ENCODE measurements around the gene TIMM22. TPM values are rescaled to one million over a fixed set of nuclear protein-coding genes. Genes with fewer than 3 reads are reported as not detected.
A peak's percentile ranks its signal among the peaks of the same experiment; 100 is the strongest.
"Not testable (repeated sequence)": the region's sequence is repeated elsewhere in the genome, so short reads cannot be mapped to it uniquely, and the experiment has no call there.

Gene TIMM22
- polyA plus RNA-seq, 2 of the 4 experiments (the other 2 are of a cell fraction), result 15.8 to 21.3 TPM

DNA sequence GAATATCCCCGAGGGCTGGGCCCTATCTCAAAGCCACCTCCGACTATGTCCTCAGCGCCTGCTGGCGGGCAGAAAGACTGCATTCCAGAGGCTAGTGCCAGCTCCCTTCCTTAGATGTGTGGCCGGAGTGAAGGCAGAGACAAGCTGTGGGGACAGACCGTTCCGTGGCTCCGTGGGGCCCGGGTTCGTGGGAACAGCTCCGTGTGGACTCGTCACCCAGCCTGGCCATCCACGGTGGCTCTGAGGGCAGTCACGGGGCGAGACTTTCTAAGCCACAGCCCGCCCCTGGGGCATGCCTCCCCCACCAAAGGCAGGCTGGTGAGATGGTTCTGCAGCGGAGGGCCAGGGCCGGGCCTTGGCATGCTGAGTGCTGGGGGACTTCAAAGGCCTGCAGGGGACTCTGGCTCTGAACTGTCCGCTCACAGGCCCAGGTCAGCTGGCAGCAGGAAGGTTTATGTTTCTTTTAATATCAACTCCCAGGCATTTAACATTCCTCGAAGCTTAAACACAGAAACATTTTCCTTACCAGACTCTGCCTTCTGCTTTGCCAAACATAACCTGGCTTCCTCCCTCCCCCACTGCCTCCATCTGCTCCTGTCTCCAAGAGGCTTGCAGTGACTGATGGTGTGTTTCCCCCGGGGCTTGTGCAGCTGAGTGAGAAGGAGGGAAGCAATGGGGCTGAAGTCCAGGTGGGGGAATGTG, 50.4 kb downstream of the TIMM22 start (continued):
- TF ChIP-seq CTCF (IDR thresholded peaks at IDR 0.05) (no peak), HEYL (CRISPR knock-in tag; IDR thresholded peaks at IDR 0.05) (no peak), HDAC2 (IDR thresholded peaks at IDR 0.05) (no peak), BHLHE40 (IDR thresholded peaks at IDR 0.05; ENCODE audit: low read depth, low read length) (no peak), BCL3 (IDR thresholded peaks at IDR 0.05) (no peak), ZSCAN20 (CRISPR knock-in tag; IDR thresholded peaks at IDR 0.05) (no peak)

- CTCF ChIA-PET, result interaction anchor here (0.7 to 5.7 kb wide), 5 partner anchors 8 to 99 kb away, joined by 3 to 51 read pairs (median 3); no protein-coding TSS in a partner anchor
- DNase-seq (ENCODE audit: low read depth in 1 of 2, low spot score in 1 of 2) (no peak), ATAC-seq (peak in 1 of 2 experiments; percentile 14; a peak in 3 of 6 replicates), FAIRE-seq (no peak)
- no peaks in the 10 kb centered on the region for H3K4me1 ChIP-seq
- WGBS (ENCODE audit: missing lambda C conversion rate), result 94% methylated on average over 19 of the region's 20 CpGs
- TF ChIP-seq FOXS1 (CRISPR knock-in tag; IDR thresholded peaks at IDR 0.05) (no peak), HES2 (IDR thresholded peaks at IDR 0.05) (no peak), ZNF302 (CRISPR knock-in tag; IDR thresholded peaks at IDR 0.05) (no peak), MAFK (IDR thresholded peaks at IDR 0.05; ENCODE audit: partially characterized antibody) (no peak), RAD21 (conservative IDR thresholded peaks at IDR 0.05 in 1 of 2, IDR thresholded peaks at IDR 0.05 in 1 of 2) (no peak), TFCP2L1 (CRISPR knock-in tag; IDR thresholded peaks at IDR 0.05) (no peak), ESRRA (IDR thresholded peaks at IDR 0.05; ENCODE audit: borderline replicate concordance, low read length) (no peak), GATA3 (IDR thresholded peaks at IDR 0.05; ENCODE audit: borderline replicate concordance) (no peak), EP300 (IDR thresholded peaks at IDR 0.05) (no peak), SMC3 (IDR thresholded peaks at IDR 0.05) (no peak), PHF8 (IDR thresholded peaks at IDR 0.05; ENCODE audit: borderline replicate concordance, low read depth) (no peak), RARB (CRISPR knock-in tag; IDR thresholded peaks at IDR 0.05) (no peak), NPAS2 (CRISPR knock-in tag; IDR thresholded peaks at IDR 0.05; ENCODE audit: borderline replicate concordance) (no peak), TP53 (CRISPR knock-in tag; IDR thresholded peaks at IDR 0.05) (no peak), CEBPB (IDR thresholded peaks at IDR 0.05) (no peak), CBX8 (IDR thresholded peaks at IDR 0.05) (no peak), FOSB (CRISPR knock-in tag; IDR thresholded peaks at IDR 0.05) (no peak)
- POLR2A ChIA-PET, result no interaction called here
- no peak overlapping the region for H3K27ac ChIP-seq
- no peak overlapping the region for H3K4me3 ChIP-seq
- H3K4me2 ChIP-seq, result no peak overlapping the region
- H3K9me3 ChIP-seq, result no peaks in the 10 kb centered on the region
These were observed 51.0 kb downstream of the TIMM22 start for GRCh38 chr17:1047879-1048470.

DNA sequence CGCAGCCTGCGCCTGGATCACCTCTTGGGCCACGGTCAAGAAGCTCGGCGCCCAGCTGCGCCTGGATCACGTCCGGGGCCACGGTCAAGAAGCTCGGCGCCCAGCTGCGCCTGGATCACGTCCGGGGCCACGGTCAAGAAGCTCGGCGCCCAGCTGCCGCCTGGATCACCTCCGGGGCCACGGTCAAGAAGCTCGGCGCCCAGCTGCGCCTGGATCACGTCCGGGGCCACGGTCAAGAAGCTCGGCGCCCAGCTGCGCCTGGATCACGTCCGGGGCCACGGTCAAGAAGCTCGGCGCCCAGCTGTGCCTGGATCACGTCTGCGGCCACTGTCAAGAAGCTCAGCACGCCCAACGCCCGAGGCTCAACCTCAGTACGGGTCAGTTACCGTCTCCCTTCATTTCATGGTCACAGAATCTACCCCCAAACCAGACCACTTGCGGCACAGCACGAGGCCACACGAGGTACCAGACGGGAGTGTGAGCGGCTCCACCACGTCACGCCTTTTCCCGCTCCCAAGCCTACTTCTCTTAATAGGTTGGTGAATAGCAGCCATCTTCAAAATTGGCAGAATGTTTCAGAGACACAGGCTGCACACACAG, 51.7 kb downstream of the TIMM22 start:
- POLR2A ChIA-PET; H3K4me3 ChIP-seq; H3K4me2 ChIP-seq; DNase-seq (ENCODE audit: low read depth in 1 of 2, low spot score in 1 of 2); H3K9me3 ChIP-seq; H3K27ac ChIP-seq; ATAC-seq; FAIRE-seq; H3K4me1 ChIP-seq: not testable (repeated sequence)
- WGBS (ENCODE audit: missing lambda C conversion rate), result 95% methylated on average over 49 of the region's 49 CpGs
- CTCF ChIA-PET, result interaction anchor here (0.7 to 5.7 kb wide), 6 partner anchors 8 to 99 kb away, joined by 3 to 51 read pairs (median 4); partner anchors contain the start of gene TIMM22
